Omental fat pad (tissue), 4 donors: ENCODE data around the gene RCHY1. TPM values are rescaled to one million over a fixed set of nuclear protein-coding genes. Genes with fewer than 3 reads are reported as not detected.

Source experiments
- ATAC-seq: fragments of 150-250 bp; one replicate; pipeline ENCODE4 v1.9.1; 2016; ENCODE audit warnings: mild to moderate bottlenecking, moderate library complexity; ENCODE audit not compliant: low FRiP score
- DNase-seq: peaks from one replicate; pipeline ENCODE4 v3.0.0-alpha.2; 2019; ENCODE audit warnings: low spot score
- total RNA-seq, 4 donors: library from RNA; depleted of rRNA; stranded (reverse); fragments of >200 nt; gene quantifications; one replicate each; pipeline ENCODE4 v1.1.0, GENCODE V29; 2016
- TF ChIP-seq, protein P1 (sequence below), 3 donors: fragments of 450-650 bp; IDR thresholded peaks; one replicate each; pipeline ENCODE4 v1.5.1; 2016 to 2017; ENCODE audit warnings: antibody characterized with exemption in 3 of 3, mild to moderate bottlenecking in 3 of 3, moderate library complexity in 2 of 3

The RCHY1 gene
- total RNA-seq, 4 donors from 2014 or later: 26.4 to 30.8 (median 28.9) TPM

DNA sequence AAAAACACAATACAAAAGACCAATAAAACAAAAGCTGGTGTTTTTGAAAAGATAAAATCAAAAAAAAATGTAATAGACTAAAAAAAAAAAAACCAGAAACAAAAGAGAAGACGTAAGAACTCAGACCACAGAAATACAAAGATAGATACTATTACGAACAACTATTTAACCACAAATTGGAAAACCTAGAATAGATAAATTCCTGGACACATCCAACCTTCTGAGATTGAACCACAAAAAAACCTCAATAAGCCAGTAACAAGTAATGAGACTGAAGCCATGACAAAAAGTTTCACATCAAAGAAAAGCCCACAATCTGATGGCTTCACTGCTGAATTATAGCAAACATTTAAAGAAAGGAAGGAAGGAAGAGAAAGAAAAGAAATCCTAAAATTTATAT is 16.2 kb downstream of the RCHY1 start:
- DNase-seq: no peak
- TF ChIP-seq, protein P1, sequence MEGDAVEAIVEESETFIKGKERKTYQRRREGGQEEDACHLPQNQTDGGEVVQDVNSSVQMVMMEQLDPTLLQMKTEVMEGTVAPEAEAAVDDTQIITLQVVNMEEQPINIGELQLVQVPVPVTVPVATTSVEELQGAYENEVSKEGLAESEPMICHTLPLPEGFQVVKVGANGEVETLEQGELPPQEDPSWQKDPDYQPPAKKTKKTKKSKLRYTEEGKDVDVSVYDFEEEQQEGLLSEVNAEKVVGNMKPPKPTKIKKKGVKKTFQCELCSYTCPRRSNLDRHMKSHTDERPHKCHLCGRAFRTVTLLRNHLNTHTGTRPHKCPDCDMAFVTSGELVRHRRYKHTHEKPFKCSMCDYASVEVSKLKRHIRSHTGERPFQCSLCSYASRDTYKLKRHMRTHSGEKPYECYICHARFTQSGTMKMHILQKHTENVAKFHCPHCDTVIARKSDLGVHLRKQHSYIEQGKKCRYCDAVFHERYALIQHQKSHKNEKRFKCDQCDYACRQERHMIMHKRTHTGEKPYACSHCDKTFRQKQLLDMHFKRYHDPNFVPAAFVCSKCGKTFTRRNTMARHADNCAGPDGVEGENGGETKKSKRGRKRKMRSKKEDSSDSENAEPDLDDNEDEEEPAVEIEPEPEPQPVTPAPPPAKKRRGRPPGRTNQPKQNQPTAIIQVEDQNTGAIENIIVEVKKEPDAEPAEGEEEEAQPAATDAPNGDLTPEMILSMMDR (IDR thresholded peaks at IDR 0.05): no peak
- ATAC-seq: no peak

DNA sequence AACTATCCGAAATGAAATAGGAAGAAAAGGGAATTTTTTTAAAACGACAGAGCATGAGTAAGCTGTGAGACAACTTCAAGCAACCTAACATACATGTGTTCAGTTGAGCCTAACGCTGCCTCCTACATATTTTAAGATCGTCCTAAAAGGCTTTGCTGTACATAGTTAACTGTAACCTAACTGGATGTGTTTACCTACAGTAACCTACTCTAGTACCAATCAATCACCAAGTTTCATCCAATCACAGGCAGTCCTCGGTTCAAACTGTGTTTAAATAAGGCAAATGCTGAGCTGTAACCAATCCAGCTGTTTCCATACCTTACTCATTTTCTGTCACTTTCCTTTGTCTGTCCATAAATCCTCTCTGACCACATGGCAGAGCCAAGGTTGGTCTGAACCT is 17.1 kb downstream of the RCHY1 start:
- ATAC-seq: no peak
- TF ChIP-seq, protein P1 (IDR thresholded peaks at IDR 0.05): no peak
- DNase-seq: no peak

- DNase-seq: no peak
- ATAC-seq: no peak
- TF ChIP-seq, protein P1 (IDR thresholded peaks at IDR 0.05): no peak
Observed at GRCh38 chr4:75496406-75496805, 17.8 kb downstream of the RCHY1 start.

- TF ChIP-seq, protein P1 (IDR thresholded peaks at IDR 0.05): no peak
- ATAC-seq (no peak), DNase-seq (no peak)
Observed at GRCh38 chr4:75495476-75495875, 18.7 kb downstream of the RCHY1 start.

GRCh38 chr4:75494563-75494962 is 19.6 kb downstream of the RCHY1 start:
- peak; percentile 85 for ATAC-seq
- TF ChIP-seq, protein P1 (IDR thresholded peaks at IDR 0.05): no peak

DNA sequence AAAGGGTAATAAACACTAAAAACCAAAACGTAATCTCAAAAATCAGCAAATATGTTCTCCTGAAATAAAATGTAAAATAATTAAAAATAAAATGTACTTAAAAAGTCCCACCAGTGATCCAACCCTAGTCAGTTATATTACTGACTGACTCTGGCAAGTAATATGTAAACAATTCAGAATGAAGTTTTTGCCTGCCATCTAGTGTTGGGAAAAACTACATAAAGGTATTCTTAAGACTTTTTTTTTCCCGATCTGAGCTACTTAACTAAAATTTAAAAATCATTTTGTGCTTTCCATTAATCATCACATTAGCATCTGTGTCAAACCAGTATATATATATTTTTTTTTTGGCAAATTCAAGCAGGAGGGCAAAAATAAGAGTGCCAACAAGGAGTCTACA is 24.0 kb downstream of the RCHY1 start:
- ATAC-seq (no peak), DNase-seq (no peak)
- TF ChIP-seq, protein P1 (IDR thresholded peaks at IDR 0.05): no peak

More at GRCh38 chr4:75494563-75494962, 19.6 kb downstream of the RCHY1 start:
- DNase-seq: no peak

DNA sequence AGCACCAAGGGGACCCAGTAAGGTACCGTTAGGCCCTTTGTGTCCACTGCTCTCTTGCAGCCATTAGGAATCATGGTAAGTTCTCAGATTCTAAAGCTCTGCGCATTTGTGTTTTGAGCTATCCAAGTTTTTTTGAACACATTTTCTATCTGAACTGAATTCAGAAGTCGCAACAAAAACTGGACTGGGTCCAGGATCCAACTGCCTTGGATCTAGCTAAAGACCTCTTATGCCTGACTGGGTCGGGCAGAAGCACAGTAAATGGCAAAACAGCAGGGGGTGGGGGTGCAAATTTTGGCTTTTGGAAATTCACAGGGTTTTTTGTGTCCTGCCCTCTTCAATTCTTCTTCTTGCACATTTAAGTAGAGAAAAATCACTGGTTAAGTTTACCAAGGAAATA is 30.0 kb downstream of the RCHY1 start:
- ATAC-seq (no peak), DNase-seq (no peak)
- TF ChIP-seq, protein P1 (IDR thresholded peaks at IDR 0.05): no peak
